HS-5 (cell line): ENCODE results near the gene DOK5.

Experiments
- DNase-seq: peaks from one replicate; pipeline ENCODE4 v3.0.0-alpha.2; 2012; ENCODE audit warnings: low read depth

Gene DOK5

GRCh38 chr20:54514028-54514607 lies 38.7 kb downstream of the DOK5 start:
- no peak for DNase-seq

DNA sequence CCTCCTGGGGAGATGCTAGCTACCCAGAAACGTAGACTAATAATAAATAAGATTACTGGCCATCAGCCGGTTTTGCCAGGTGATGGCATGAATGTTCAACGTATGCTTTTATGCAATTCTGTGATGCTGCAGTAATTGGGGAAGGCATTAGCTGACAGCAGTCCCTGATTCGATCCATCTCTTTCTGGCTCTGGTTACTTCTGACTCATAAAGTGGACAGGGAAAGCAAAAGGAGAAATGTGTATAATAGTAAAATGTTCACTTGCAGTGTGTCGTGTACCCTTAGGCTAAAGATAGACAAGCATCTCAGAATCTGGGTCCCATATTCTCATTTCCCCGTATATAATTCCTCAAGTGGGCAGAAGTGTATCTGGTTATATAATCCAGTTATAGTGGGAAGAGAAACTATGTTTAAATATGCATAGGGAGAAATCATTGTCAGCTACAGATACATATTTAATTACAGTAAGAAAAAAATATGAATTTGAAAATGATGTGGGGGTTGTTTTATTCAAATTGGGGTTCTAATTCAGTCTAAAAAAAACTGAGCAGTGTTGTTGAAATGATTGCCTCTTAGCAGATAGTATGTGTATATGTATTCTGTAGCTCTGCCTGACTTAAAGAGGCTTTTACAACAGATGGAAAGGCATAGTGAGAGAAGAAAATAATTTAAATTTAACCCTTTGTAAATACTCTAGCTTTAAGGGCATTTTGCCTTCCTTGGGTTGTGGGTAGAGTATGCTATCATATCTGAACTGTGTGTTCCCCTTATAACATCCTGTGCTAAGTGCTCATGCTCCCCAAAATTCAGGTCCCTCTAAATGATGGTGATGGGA lies 40.6 kb downstream of the DOK5 start:
- DNase-seq = no peak

GRCh38 chr20:54517241-54517975 lies 42.0 kb downstream of the DOK5 start:
- no peak for DNase-seq

GRCh38 chr20:54524849-54525248 lies 49.5 kb downstream of the DOK5 start:
- DNase-seq = no peak

DNA sequence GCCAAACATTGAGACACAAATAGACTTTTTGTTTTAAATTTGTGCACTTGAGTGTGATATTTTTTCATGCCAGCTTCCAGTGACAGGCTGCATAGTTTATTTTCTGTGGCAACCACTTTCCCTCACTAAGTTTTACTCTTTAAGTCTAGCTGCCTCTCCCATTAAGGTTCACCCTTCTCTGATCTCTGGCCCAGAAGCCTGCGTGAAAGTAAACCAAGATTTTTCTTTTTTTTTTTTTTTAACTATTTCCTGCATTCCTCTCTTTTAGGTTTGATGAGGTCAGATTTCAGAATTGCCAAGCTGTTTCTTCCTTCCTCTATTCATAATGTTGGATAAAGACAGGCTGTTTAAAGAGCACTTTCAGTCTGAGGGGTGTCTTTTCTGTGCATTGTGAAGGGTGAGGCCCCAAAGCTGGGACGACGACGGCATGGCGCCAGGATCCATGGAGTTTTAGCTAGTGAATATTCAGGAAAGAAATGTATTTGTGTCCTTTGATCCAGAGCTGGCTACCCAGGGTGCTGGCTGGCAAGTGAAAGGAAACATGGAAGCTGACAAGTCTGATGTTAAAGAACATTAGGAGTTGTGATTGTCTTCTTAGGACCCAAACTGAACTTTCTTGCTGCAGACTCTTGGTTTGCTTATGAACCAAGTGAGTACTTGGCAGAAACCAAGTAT lies 50.7 kb downstream of the DOK5 start:
- DNase-seq = no peak

DNA sequence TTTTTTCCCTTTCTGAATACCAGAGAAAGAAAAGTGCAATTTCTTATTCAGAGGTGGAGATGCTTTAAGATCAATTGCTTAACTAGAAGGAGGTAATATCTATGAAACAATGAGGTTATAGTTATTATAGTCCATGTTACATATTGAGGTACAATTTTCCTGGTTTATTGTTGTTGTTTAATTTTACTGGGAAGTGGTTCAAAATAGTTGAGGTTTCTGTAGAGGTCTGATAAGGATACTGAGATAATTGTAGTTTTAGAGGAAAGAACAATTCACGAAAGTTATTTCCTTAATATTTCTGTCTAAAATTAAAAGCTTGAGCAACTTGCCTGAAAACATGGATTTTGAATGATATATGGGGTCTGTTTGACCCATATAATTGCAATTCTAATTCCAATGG lies 51.4 kb downstream of the DOK5 start:
- DNase-seq = no peak

DNA sequence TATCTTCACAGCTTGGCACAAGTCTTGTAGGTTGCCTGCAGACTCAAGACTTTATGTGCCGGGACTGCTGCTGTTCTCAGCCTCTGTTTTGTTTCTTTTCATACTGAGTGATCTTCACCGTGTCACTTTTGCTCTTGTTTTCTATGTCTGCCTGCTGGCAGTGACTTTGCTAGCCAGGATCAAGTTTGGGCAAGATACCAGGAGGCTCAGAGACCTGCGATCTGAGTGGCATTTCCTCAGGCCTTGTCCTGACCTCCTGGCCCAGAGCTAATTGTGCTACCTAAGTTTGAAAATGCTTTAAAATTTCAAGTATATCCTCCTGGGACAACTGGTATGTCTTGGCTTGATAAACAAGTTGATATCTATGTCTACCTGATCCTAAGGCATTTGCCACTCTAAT lies 57.2 kb downstream of the DOK5 start:
- no peak for DNase-seq

GRCh38 chr20:54534101-54534500 lies 58.7 kb downstream of the DOK5 start:
- no peak for DNase-seq

GRCh38 chr20:54535033-54535432 lies 59.6 kb downstream of the DOK5 start:
- DNase-seq = no peak

DNA sequence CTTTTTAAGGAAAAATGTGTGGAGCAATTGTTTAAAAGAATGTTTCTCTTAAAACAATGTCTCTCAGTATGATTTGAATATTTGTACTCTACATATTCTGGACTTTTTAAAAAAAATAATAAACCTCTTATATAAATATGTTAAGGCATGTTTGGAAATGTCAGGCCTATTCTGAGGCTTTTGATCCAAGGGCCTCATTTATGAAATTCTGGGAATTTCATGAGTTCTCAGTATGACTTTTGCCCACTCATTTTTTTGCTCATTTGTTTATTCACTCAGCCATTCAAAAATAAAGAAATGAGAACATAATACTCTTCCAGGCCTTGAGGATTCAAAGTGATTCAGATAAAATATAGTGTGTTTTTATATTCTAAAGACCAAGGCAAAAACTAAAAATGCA lies 60.4 kb downstream of the DOK5 start:
- DNase-seq = no peak

DNA sequence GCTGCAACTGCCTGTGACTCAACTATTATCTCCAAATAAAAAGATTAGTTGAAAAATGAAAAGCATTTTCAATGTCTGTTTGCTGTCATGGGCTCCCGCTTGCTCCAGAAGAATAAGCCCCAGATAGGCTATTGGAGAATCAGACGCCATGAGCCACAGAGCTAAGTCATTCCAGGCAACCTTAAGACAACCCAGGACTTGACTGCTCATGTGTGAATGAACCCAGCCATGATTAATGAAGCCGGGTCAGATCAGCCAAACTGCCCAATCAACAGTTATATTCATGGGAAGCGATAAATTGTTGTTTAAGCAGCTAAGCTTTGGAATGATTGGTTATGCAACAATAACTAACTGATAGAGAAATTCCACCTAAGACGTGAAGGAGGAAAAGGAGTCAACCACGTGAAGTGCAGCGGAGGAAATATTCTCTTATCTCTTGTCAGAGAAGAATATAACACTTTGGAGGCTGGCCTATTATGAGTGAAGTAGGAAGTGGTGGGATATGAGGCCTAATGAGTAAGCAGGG lies 64.2 kb downstream of the DOK5 start:
- DNase-seq = no peak

DNA sequence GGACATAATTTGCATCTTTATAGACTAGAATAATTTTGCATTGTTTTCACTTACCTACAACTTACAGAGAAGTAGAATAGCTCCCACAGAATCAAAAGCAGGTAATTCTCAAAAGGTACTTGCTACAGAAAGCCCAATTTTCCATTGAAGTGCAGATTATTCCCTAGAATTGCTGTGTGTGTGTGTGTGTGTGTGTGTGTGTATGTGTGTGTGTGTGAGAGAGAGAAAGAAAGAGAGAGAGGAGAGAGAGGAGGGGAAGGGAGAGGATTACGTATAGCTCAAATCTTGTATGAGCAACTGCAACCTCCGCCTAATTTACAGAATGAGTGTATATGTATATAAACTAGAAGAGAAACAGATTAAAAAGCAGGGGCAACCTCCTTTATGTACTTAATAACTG lies 68.0 kb downstream of the DOK5 start:
- DNase-seq = no peak

- peak; percentile 57 for DNase-seq
Measured at GRCh38 chr20:54545676-54546358, 70.4 kb downstream of the DOK5 start.

- DNase-seq = no peak
Measured at GRCh38 chr20:54548849-54549248, 73.5 kb downstream of the DOK5 start.

DNA sequence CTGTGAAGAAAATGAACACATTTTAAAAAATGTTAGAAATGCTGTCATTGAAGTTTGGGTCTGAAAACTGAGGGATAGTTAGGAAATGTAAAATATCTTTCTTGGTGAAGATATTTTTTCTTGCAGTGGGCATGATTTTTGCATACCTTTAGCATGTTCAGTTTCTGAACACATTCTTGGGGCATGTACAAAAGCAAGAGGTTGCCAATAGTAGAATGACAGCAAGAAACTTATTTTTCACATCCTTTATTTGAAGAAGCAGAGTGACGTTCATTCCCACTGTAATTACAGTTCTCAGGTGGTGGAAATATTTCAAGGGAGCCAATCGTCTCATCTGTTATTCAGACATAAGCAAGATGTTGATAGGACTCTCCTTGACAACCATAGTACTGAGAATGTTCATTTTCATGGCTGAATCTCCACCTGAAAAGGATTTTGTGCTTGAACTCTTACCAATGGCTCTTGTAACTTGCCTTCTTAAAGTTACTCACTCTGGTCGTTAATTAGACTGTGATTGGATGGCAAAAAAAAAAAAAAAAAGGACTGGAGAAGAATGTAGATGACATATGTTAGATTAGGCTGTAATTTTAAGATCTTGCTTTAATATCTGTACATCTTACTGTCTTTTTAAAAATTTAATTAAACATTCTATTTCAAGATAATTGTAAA lies 74.4 kb downstream of the DOK5 start:
- DNase-seq = peak; percentile 74

GRCh38 chr20:54550776-54551396 lies 75.5 kb downstream of the DOK5 start:
- DNase-seq = peak; percentile 79

GRCh38 chr20:54554006-54554405 lies 78.6 kb downstream of the DOK5 start:
- no peak for DNase-seq

DNA sequence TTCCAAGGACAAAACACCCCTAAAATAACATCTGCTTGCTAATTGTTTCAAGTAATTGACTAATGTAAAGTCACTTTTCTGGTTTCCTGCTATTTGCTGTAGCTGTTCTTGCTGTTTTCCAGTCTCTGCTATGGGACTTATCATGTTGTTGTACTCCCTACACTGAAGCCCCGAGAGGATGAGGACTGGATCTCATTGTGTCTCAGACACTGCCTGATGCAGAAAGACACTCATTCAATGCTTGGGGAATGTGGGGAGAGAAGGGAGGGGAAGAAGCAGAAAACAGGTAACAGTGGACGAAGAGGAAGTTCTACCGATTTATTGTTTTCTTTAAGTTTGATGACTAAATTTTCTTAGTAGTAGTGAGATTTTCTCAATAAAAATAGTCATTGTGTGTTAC lies 79.8 kb downstream of the DOK5 start:
- DNase-seq = no peak

DNA sequence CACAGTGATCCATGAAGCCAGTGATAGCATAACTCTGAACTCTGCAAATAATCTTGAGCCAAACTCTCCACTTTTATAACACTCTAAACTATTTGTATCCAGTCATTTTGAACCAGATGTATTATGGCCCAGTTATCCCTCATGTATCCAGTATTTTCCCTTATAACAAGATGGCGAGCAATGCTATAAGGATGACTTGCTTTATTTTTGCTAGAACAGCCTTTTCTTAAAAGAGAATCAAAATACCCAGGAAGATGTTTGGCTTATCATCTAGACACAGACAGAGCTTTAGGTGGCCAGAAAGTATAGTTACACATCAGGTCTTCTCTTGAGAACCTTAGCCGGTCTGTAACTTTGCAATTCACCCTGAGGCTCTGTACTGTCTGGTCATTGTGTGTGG lies 81.0 kb downstream of the DOK5 start:
- no peak for DNase-seq

DNA sequence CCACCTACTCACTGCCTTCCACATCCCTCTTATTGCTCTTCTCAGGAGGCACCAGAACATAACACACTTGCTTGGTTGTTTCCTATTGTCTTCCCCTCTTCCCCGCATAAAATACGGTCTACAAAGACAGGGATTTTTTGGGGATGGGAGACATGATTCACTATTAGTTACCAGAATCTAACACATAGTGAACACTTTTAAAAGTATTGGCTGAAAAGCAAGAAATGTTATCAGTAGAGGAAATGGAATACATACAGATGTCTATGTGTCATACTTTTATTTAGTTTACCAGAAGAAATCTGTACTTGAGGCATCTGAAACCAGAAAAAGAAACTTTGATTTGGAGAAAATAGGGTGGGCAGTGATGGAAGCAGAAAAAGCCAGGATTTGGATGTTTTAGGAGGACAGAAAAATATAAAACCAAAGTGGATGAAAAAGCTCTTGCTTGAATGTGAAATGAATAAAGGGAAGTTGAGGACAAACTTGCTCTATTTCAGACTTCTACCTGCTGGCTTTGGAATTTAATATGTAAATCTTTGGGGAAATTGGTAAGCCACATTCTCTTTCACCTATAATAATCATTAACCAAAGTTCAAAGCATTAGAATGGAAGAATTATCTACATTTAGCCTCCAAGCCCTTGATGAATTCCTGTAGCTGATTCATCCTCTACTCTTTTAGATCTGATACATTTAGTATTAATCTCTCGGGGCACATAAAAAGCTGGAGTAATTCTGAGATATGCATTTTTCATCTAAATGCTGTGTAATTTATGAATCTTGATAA lies 82.6 kb downstream of the DOK5 start:
- peak; percentile 89 for DNase-seq
